RWPE2 (cell line): ENCODE measurements around the gene TAMALIN.

Experiments
- ATAC-seq: fragments of 200-7000 bp; cut with Tn5 transposase; 3 replicates; pipeline ENCODE4 v1.9.1; 2021; ENCODE audit warnings: low read depth
- DNase-seq: peaks from one replicate; pipeline ENCODE4 v3.0.0-alpha.2; 2020; ENCODE audit warnings: low spot score
- H3K27ac ChIP-seq: fragments of 450-650 bp; 2 replicates; pipeline ENCODE4 v1.5.1; 2017; ENCODE audit warnings: mild to moderate bottlenecking; ENCODE audit not compliant: poor library complexity, severe bottlenecking
- H3K27me3 ChIP-seq: fragments of 250-450 bp; sonication (Bioruptor Pico); 2 replicates; pipeline ENCODE4 v1.5.1; 2021; ENCODE audit warnings: mild to moderate bottlenecking, moderate library complexity; ENCODE audit not compliant: insufficient read depth, poor library complexity, severe bottlenecking
- H3K36me3 ChIP-seq: fragments of 250-450 bp; sonication (Bioruptor Pico); 2 replicates; pipeline ENCODE4 v1.5.1; 2020; ENCODE audit warnings: low read depth, mild to moderate bottlenecking, moderate library complexity
- H3K4me1 ChIP-seq: fragments of 250-450 bp; sonication (Bioruptor Pico); 2 replicates; pipeline ENCODE4 v1.5.1; 2021; ENCODE audit warnings: mild to moderate bottlenecking, moderate library complexity; ENCODE audit not compliant: insufficient read depth, poor library complexity, severe bottlenecking
- H3K4me3 ChIP-seq: fragments of 250-450 bp; sonication (Bioruptor Pico); 2 replicates; pipeline ENCODE4 v1.5.1; 2021; ENCODE audit warnings: mild to moderate bottlenecking, moderate library complexity; ENCODE audit not compliant: severe bottlenecking
- H3K9me3 ChIP-seq: fragments of 250-450 bp; sonication (Bioruptor Pico); 2 replicates; pipeline ENCODE4 v1.5.1; 2021; ENCODE audit warnings: mild to moderate bottlenecking, moderate library complexity; ENCODE audit not compliant: severe bottlenecking
- TF ChIP-seq, protein P1 (sequence below): fragments of 450-650 bp; IDR thresholded peaks from one replicate; pipeline ENCODE4 v1.5.1; 2017; ENCODE audit warnings: mild to moderate bottlenecking, moderate library complexity; ENCODE audit not compliant: poor library complexity, severe bottlenecking

Gene TAMALIN

DNA sequence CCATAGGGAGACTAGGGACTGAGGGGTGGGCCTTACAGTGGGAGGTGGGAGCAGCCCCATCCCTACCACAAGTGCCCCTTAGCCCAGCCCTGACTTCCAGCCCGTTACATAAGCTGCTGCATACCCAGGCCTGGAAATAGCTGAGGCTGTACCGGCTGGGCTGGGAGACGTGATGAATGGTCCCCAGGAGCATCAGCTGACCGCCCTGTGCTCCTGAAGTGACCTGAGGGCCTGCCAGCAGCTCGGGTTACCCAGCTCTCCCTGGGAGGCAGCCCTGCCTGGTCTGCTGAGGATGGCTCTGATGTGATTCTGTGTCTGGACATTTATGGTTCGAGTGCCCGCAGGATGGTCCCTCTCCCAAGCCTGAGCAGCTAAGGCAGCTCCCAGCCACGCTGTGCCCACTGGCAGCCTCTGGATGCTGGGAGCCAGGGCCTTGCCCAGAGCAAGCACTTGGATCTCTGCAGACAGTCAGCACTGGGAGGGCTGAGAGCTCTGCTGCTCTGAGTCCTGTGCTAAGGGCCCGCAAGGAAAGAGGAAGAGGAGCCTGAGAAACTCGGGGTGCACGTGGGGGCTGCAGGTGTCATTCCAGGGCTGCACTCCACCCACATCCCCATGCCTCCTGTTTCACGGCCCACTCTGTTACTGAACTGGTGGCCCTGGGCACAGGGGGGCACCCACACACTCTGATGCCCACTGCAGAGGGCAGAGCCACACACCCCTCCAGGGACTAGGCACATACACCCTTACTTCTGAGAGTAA is 20.5 kb downstream of the TAMALIN start:
- Histone ChIP-seq H3K27ac (no peak overlapping the region), H3K4me3 (no peak overlapping the region), H3K4me1 (peaks cover 3% of the 10 kb centered on the region), H3K36me3 (no peaks in the 10 kb centered on the region), H3K9me3 (no peaks in the 10 kb centered on the region), H3K27me3 (no peaks in the 10 kb centered on the region)
- no peak for ATAC-seq
- DNase-seq = no peak
- TF ChIP-seq, protein P1, sequence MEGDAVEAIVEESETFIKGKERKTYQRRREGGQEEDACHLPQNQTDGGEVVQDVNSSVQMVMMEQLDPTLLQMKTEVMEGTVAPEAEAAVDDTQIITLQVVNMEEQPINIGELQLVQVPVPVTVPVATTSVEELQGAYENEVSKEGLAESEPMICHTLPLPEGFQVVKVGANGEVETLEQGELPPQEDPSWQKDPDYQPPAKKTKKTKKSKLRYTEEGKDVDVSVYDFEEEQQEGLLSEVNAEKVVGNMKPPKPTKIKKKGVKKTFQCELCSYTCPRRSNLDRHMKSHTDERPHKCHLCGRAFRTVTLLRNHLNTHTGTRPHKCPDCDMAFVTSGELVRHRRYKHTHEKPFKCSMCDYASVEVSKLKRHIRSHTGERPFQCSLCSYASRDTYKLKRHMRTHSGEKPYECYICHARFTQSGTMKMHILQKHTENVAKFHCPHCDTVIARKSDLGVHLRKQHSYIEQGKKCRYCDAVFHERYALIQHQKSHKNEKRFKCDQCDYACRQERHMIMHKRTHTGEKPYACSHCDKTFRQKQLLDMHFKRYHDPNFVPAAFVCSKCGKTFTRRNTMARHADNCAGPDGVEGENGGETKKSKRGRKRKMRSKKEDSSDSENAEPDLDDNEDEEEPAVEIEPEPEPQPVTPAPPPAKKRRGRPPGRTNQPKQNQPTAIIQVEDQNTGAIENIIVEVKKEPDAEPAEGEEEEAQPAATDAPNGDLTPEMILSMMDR = no peak

DNA sequence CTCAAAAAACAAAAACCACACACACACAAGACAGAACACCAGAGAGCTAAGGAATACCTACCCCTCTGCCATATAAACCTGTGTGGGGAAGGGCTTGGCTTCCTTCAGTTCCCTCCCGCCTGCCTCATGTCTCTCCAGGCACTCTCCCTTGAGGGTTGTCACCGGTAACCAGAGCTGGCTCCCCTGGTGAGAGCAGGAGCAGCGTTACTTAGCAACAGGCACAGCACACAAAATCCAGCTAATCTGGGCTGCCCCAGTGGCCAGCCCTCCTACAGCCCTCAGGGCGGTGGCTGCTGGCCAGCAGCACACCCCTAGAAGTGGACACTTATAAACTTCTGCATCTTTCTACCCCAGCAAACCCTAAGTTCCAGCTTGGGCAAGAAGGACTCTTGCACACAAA is 22.9 kb downstream of the TAMALIN start:
- no peaks in the 10 kb centered on the region for H3K27me3 ChIP-seq
- peaks cover 6% of the 10 kb centered on the region for H3K4me1 ChIP-seq
- H3K27ac ChIP-seq = no peak overlapping the region
- H3K9me3 ChIP-seq = no peaks in the 10 kb centered on the region
- no peak for ATAC-seq
- H3K36me3 ChIP-seq = no peaks in the 10 kb centered on the region
- no peak overlapping the region for H3K4me3 ChIP-seq
- TF ChIP-seq, protein P1 = no peak
- no peak for DNase-seq

DNA sequence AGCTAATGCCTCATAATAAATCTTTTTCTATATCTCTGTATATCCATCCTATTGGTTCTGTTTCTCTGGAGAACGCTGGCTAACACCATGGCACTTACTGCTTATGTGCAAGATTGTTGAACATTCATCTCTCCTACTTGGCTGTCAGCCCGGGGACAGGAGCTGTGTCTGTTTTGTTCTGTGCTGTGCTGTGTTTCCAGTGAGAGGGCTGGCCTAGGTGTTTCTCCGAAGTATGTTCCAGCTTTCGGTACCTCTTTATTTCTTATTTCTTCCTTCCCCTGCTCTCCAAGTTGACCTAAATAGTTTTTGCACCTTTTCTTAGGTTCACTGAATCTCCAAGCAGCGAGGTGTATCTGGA is 25.7 kb downstream of the TAMALIN start:
- H3K27ac ChIP-seq = no peak overlapping the region
- peaks cover 6% of the 10 kb centered on the region for H3K4me1 ChIP-seq
- H3K27me3 ChIP-seq = no peaks in the 10 kb centered on the region
- H3K36me3 ChIP-seq = no peaks in the 10 kb centered on the region
- ATAC-seq (no peak; the same call in 2 of the 3 replicates), DNase-seq (no peak)
- no peaks in the 10 kb centered on the region for H3K9me3 ChIP-seq
- TF ChIP-seq, protein P1 = no peak
- peak overlapping the region; percentile 28 for H3K4me3 ChIP-seq

DNA sequence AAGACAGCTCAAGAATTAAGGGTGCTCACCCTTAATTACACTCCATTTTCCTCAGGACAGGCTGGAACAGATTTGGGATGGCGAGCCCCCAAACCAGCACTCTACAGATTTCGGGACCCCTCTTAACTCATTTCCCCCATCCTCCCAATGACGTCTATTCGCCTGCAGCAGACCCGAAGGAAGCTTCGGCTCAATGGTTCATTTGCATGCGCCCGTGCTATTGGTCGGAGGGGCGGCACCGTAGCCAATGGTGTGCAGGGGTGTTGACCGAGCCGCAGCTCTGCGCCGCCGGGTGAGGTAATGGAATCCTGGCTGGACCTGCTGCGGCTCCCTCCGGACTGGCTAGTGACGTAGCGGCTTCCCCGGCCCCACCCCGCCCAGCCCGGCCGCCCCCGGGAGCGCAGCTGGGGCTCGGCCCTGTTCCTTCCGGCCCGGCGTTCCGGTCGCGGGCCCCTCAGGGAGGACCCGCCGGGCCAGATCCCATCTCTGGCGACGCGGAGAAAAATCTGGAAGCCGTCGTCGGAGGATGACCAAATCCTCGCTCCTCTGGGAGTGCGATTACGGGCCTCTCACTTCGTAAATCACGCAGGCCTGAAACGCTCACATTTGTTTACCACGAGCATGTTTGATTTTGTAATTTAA is 26.2 kb downstream of the TAMALIN start:
- no peaks in the 10 kb centered on the region for H3K9me3 ChIP-seq
- no peak overlapping the region for H3K27ac ChIP-seq
- TF ChIP-seq, protein P1 = no peak
- H3K4me1 ChIP-seq = peaks cover 6% of the 10 kb centered on the region
- DNase-seq (peak; percentile 97), ATAC-seq (peak; percentile 98)
- H3K4me3 ChIP-seq = peak overlapping the region; percentile 28
- H3K36me3 ChIP-seq = no peaks in the 10 kb centered on the region
- no peaks in the 10 kb centered on the region for H3K27me3 ChIP-seq
